DND-41 (cell line): ENCODE measurements around the gene AXIN1.

Experiments used
- EZH2 ChIP-seq: IDR thresholded peaks from 3 replicates; pipeline ENCODE4 v1.6.1; 2012; ENCODE audit warnings: borderline replicate concordance, low read depth, mild to moderate bottlenecking, moderate library complexity, low read length, inconsistent platforms; ENCODE audit not compliant: severe bottlenecking
- TF ChIP-seq, protein P1 (sequence below): IDR thresholded peaks from 2 replicates; pipeline ENCODE4 v1.5.1; 2012; ENCODE audit warnings: borderline replicate concordance, low read length, moderate library complexity, mild to moderate bottlenecking; ENCODE audit not compliant: poor library complexity, severe bottlenecking; ENCODE audit errors: extremely low read depth

DNA sequence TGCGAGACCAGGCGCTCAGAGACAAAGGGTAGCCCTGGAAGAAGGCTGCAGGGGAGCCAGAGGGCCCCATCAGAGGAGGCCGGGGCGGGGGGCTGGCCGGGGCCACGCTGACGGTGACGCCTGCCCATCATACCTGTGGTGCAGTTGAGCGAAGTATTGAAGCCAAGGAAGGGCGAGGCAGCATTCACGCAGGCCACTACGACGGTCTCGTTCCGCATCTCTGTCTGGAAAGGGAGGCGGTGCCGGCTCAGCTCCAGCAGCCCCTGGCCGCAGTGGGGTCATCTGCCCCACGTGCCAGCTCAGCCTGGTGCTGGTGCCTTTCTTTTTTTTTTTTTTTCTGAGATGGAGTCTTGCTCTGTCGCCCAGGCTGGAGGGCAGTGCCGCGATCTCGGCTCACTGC lies 22.7 kb upstream of the AXIN1 start:
- TF ChIP-seq, protein P1, sequence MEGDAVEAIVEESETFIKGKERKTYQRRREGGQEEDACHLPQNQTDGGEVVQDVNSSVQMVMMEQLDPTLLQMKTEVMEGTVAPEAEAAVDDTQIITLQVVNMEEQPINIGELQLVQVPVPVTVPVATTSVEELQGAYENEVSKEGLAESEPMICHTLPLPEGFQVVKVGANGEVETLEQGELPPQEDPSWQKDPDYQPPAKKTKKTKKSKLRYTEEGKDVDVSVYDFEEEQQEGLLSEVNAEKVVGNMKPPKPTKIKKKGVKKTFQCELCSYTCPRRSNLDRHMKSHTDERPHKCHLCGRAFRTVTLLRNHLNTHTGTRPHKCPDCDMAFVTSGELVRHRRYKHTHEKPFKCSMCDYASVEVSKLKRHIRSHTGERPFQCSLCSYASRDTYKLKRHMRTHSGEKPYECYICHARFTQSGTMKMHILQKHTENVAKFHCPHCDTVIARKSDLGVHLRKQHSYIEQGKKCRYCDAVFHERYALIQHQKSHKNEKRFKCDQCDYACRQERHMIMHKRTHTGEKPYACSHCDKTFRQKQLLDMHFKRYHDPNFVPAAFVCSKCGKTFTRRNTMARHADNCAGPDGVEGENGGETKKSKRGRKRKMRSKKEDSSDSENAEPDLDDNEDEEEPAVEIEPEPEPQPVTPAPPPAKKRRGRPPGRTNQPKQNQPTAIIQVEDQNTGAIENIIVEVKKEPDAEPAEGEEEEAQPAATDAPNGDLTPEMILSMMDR, result no peak
- TF ChIP-seq EZH2, result no peak
